Lung microvascular endothelial cell (primary cell): ENCODE results near the gene KIF2C. TPM values are rescaled to one million over a fixed set of nuclear protein-coding genes. Genes with fewer than 3 reads are reported as not detected.
"Not testable (repeated sequence)": the region's sequence is repeated elsewhere in the genome, so short reads cannot be mapped to it uniquely, and the experiment has no call there.

Experiments
- DNase-seq, 2 donors: peaks; one replicate each; pipeline versions ENCODE4 v3.0.0 to v3.0.0-alpha.2; 2010; ENCODE audit warnings: low read depth in 2 of 2
- total RNA-seq: library from RNA; depleted of rRNA; stranded (reverse); fragments of >200 nt; gene quantifications from 2 replicates; pipeline ENCODE4 v1.2.1, GENCODE V29; 2014

KIF2C gene
- total RNA-seq, 1 donor from 2014 or later = 3.6 TPM

DNA sequence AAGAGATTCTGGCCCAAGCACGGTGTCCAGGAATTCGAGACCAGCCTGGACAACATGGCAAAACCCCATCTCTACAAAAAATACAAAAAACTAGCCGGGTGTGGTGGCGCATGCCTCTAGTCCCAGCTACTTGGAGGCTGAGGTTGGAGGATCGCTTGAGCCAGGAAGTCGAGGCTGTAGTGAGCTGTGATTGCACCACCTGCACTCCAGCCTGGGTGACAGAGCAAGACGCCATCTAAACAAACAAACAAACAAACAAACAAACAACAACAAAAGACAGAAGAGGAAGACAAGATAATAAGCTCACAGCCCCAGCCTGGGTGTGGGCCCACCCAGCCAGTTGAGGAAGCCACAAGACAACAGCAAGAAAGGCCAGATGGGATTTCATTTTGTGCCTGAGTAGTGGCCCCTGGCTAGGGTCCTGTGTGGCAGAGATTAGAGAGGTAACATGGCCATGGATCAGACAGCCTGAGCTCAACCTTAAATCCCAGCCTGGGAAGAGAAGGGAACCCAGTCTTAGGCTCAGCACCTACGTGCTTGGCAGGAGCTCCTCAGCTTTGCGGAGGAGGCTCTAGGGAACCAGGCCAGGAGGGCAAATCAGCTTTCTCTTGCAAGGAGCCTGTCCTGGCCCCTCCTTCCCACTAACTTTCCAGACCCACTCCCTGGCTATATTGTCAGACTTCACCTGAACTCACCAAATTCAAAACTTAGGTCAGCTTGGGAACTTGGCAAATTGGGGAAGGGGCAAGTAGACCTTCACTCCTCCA is 53.3 kb downstream of the KIF2C start:
- DNase-seq = no peak

DNA sequence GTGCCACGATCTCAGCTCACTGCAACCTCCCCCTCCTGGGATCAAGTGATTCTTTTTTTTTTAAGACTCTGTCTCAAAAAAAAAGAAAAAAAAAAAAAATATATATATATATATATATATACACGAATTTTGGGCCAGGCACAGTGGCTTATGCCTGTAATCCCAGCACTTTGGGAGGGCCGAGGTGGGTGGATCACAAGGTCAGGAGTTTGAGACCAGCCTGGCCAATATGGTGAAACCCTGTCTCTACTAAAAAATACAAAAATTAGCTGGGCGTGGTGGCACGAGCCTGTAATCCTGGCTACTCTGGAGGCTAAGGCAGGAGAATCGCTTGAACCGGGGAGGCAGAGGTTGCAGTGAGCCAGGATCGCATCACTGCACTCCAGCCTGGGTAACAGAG is 58.2 kb downstream of the KIF2C start:
- DNase-seq = not testable (repeated sequence)

DNA sequence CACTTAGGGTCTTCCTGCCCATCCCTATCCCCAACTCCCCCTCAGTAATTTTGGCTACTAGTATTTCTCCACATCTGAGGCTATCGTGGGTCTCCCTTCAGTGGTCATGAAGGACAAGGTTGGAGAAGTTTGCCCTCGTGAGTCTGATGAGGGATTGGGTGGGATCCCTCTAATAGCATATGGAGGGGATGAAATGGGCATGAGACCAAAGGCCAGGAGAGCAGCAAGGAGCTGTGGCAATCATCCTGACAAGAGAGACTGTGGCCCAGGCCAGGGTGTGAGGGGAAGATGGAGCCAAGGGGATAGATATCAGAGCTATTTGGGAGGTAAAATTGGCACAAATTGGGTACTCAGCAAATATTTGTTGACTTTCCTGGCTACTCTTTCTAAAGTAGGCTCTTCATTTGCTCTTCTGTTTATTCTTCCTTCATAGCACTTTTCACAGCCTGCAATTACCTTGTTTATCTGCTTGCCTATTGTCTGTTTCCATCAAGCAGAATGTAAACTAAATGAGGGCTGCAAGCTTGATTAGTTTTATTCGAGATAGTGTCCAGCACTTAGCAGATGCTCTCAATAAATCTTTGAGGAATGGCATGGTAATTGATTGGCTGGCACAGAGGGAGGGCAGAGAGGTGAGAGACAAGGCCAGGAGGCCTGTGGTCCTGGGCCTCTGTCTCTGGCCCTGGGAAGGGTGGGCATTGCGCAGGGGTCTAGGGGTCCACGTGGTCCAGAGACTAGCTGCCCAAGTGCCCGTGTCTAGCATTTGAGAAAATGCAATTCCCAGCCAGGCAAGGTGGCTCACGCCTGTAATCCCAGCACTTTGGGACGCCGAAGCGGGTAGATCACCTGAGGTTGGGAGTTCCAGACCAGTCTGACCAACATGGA is 59.1 kb downstream of the KIF2C start:
- DNase-seq = no peak

DNA sequence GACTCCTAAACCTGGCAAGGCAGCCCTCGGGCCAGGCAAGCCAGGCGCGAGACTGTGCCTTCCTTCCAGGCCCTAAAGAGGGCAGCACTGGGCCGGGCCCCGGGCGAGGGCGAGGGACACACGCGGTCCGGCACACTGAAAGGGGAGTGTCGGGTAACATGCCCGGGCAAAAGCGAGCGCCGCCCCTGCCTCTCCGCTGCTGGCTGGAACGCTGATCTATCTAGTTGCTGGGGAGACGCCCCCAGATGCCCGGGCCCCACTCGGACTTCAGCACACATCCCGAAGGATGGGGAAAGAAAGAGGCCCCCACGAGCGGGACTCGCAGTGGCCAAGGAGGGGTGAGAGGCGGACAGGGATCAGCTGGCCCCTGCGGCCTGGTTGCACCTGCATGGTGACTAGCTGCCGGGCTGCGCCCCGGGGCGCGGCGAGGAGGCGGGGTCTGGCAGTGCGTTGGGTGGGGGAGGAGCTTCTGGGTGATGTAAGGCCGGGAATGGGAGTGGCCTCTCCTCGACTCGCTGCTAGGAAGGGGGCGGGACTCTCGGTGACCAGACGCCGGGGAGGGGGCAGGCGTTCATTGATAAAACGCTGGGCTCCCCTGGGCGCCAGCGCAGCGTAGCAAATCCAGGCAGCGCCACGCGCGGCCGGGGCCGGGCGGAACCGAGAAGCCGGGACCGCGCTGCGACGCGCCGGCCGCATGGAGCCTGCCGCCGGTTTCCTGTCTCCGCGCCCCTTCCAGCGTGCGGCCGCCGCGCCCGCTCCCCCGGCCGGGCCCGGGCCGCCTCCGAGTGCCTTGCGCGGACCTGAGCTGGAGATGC is 60.3 kb downstream of the KIF2C start, which contains the start of gene PLK3:
TSS of gene PLK3 (plus strand) at position 608 of the 815 bp plus-strand sequence. CDS start at position 695, 87 bp downstream.
- DNase-seq = peak; percentile 99

DNA sequence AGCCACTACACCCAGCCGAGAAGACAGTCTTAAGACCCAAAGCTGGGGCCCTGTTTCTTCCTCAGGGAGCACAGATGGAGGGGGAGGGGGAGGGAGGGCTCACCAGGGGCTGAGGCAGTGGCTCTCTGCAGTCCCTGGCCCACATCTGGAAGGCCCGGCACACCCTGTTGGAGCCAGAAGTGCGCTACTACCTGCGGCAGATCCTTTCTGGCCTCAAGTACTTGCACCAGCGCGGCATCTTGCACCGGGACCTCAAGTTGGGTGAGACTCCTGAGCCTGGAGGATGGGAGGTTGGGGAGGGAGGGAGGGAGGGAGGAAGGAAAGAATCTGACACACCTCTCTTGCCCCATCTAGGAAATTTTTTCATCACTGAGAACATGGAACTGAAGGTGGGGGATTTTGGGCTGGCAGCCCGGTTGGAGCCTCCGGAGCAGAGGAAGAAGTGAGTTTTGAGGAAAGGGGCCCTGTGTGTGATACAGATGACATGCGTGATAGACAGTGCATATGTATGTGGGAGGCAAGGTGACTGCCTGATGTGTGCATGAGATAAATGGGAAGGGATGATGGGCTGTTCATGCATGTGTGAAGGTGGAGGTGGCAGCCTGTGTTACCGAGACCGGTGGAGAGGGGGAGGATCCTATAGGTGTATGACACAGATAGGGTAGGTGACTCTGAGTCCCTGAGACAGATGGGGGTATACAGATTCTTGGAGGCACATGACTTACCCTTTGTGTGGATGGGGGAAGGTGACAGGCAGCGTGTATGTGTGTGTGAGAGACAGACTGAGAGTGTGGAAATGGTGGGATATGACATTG is 62.1 kb downstream of the KIF2C start:
- DNase-seq = peak in 1 of 2 donors; percentile 41

DNA sequence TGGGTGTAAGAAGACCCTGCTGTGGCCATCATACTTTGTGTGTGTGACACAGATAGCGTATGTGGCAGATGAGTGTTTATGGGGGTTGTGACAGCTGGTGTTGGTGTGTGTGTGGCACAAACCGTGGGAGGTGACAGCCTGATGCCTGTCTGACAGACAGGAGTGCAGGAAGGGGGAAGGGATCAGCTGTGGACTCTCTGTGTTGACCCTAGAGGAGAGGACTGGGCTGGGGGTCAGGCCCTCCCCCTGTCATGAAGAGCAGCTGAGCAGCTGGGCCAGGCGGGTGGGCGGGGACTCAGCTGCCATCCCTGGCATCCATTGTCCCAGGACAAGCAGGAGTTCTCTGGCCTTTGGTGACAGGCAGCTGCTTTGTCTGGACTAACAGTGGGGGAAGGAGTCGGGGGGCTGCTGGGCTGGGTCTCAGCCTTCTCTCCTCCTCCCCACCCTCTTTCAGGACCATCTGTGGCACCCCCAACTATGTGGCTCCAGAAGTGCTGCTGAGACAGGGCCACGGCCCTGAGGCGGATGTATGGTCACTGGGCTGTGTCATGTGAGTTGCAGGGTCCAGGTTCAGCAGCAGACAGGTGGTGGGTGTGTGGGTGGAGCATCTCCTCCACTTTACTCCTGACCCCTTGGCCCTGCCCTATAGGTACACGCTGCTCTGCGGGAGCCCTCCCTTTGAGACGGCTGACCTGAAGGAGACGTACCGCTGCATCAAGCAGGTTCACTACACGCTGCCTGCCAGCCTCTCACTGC is 62.8 kb downstream of the KIF2C start:
- peak in 1 of 2 donors; percentile 52 for DNase-seq

DNA sequence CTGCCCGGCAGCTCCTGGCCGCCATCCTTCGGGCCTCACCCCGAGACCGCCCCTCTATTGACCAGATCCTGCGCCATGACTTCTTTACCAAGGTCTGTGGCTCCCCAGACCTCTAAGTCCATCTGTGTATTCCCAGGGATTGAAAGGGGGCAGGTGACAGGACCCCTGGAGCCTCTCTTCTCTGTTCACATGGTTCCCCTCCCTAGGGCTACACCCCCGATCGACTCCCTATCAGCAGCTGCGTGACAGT is 63.4 kb downstream of the KIF2C start:
- DNase-seq = no peak

DNA sequence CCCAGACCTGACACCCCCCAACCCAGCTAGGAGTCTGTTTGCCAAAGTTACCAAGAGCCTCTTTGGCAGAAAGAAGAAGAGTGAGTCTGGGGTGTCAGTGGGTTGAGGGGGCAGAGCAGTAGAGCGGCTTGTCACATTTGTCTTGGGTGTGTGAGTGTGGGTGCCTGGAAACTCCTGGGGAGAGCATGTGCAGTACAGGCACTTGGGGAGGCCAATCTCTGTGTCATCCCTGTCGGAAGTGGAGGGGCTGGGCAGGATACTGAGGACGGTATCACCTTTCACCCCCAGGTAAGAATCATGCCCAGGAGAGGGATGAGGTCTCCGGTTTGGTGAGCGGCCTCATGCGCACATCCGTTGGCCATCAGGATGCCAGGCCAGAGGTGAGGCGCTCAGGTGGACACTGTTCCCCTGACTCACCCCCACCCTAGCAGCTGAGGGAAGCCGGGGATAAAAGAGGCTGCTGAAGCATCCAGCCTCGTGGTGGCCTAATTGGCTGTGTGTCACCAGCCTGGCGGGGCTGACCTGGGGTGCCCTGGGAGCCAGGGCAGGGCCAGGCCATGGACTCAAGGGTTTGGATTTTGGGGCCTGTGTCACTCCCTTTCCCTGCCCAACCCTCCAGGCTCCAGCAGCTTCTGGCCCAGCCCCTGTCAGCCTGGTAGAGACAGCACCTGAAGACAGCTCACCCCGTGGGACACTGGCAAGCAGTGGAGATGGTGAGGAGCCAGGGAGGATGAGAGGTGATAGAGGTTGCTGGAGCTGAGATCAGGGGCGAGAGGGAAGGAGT is 63.9 kb downstream of the KIF2C start:
- DNase-seq = peak in 1 of 2 donors; percentile 31

DNA sequence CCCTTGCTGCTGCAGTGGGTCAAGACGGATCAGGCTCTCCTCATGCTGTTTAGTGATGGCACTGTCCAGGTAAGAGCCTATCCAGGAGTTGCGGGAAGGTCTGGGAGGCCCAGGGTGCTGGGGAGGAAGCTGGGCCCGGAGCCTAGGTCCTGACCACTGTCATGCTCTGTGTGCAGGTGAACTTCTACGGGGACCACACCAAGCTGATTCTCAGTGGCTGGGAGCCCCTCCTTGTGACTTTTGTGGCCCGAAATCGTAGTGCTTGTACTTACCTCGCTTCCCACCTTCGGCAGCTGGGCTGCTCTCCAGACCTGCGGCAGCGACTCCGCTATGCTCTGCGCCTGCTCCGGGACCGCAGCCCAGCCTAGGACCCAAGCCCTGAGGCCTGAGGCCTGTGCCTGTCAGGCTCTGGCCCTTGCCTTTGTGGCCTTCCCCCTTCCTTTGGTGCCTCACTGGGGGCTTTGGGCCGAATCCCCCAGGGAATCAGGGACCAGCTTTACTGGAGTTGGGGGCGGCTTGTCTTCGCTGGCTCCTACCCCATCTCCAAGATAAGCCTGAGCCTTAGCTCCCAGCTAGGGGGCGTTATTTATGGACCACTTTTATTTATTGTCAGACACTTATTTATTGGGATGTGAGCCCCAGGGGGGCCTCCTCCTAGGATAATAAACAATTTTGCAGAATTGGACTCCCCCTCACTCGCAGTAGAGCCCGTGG is 65.8 kb downstream of the KIF2C start:
- no peak for DNase-seq

DNA sequence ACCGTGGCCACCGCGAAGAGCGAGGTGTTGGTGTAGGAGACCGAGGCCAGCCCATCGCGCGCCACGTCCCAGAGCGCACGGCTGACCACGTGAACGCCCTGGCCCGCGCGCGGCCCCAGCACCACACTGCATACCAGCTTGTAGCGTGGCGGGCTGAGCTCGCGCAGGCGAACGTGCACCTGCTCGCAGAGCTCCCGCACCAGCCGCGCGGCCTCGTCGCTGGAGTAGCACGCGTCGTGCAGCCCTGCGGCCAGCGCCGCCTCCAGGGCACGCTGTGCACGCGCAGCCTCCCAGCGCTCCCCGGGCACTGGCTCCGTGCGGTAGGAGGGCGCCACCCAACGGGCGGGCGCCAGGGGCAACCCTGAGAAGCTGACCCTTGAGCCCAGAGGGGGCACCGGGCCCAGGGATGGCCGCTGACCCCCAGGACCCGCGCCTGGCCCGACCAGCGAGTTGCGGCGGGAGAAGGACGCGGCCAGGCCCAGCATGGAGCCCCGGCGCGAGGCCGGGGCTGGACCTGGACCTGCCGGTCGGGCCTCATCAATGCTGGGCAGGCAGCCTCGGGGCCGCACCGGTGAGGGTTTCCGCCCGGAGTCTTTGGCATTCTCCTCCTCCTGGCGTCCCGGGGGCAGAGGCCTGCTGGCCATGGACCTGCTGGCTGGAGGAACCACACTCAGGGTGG is 66.5 kb downstream of the KIF2C start:
- DNase-seq = no peak

DNA sequence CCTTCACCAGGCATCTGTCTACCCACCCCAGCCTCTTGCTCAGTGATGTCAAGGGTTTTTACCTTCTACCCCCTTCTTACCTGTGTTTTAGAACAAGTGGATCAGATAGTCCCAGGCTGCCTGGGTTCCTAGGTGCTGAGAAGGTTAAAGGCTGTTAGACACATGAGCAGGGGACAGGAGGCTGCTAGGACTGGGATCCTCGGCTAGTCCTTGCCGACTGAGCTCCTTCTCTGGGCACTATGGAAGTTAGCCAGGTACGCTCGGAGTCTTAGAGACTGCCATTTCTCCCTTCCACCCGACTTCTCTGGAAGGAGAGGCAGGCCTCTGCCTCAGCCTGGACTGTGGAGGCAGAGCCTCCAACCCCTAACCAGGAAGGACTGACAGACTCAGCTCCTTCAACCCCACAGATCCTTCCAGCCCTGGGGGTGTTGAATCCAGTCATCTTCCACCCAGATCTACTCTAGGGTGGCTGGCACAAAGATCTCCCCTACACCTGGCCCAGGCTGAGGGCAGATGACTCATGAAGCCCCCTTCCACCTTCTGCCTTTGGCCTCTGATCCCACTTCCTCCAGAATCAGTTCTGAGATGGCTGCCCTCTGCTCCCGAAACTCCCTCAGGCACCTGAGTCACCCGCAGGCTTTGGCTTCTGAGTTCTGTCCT is 67.2 kb downstream of the KIF2C start, which contains the start of gene DYNLT4:
TSS of gene DYNLT4 (minus strand) at position 648 of the 660 bp plus-strand sequence. CDS start 683 bp downstream, outside the sequence.
- DNase-seq = no peak

DNA sequence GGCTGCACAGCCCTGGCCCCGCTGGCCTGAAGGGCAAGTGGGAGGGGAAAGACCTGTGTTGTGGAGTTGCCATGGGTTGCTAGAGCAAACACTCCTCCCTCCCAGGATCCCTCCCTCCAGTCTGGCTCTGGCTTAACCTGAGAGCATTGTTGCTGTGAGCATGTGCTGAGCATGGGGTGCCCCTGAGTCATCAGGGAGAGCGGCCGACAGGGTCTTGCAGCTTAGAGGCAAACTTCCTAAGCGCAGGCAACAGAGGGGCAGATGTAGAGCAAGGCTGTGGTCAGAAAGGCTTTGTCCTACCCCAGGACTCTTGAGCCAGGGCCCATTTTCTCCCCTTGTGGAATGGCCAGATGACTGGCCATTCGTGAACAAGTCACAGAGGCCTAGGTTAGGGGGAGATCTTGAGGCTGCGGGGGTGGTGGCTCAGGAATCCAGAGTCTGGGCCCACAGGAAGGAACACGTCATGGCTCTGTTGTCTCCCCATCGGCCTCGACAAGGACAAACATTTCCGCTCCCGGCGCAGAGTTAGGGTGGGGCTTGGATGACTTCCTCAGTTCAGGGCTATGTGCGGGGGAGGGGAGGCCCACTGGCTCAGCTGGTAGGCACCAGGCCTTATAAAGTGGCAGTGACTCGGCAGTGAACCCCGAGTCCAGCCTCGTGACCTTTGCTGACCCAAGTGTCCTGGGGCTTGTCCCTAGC is 67.9 kb downstream of the KIF2C start:
- DNase-seq = peak; percentile 100

DNA sequence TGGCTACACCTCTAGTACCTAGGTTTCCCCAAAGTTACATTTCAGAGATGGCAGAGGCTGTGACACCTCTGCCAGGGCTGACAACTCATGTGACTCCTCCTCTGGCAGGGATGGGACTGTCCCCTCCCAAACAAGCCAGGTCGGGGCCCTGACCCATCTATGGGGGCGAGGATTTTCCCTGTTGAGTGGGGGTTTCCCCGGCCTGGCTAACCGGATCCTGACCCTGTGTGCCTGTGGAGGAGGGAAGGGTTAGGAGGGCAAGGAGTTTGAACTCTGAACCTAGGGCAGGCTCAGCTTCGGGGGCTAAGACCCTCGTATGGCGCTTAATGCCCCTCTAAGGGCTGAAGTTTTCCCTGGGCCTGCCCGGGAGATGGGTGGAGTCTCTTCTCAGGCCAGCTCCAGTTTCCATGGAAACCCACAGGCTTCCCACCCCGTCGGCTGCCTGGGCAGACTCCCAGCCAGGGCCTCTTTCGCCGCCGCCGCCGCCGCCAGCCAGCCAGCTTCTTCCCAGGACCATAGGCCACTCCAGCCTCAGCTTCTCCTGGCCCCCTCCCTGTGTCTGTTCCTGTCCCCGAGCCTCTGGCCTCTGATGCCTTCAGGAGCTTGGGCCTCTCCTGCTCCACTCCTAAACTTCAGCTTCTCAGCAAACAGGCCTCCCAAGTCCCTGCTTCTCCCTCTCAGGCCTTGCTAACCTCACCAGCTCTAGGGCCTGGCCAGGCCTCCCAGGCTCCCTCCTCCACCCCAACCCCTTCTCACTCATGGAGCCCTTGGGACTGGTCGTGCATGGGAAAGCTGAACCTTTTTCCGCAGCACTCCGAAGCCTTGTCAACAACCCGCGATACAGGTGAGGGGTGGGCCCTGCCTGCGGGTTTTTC is 68.7 kb downstream of the KIF2C start, which contains the start of gene BTBD19:
TSS of gene BTBD19 (plus strand) at position 461 of the 875 bp plus-strand sequence. CDS start at position 759, 298 bp downstream.
- peak; percentile 94 to 95 for DNase-seq

DNA sequence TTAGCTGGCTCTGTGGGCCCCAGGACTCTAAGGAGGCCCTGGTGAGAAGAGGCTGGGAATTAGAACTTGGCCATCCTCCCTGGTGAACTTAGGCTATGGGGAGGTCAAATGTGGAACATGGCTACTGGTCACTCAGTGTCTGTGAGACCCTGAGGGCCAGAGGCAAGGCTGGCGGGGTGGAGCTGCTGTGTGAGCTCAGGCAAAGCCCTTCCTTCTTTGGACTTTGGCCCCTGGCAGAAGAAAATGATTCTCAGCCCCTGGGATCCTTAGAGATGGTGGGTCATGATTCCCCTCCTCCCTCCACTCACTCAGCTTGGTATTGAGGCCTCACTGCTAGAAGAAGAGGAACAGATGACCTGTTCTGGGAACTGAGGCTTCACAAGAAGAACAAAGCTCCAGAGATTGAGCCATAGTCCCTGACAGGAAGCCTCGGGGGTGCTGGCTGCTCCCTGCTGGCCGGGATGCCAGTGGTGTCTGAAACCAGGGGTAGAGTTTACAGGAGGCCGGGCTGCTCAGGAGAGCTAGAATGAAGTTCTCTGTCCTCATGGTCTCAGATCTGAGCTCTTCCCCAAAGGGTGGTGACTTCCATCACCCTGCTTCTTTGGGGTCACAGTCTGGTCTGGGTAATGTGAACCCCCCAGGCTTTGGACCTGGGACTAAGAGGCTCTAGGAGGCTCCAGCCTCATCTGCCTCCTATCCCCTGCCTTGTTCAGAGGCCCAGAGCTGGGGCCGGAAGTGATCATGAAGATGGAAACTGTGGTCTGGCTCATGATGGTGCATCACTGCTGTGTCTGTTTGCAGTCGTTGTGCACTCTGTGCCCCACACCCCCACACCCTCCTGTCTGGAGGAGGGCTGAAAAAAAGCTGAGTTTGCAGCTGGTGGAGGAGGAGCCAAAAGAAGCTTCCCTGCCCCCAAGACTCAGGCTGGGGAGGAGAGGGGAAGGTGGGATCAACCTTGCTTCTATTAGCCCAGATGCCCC is 69.6 kb downstream of the KIF2C start:
- peak; percentile 63 to 84 for DNase-seq
